AG04450 (cell line): ENCODE results near the gene EPHB2. TPM values are rescaled to one million over a fixed set of nuclear protein-coding genes. Genes with fewer than 3 reads are reported as not detected.

Experiments used
- CTCF ChIA-PET: fragments of 300-600, 350-600 bp; formaldehyde crosslinking; extraction: SDS; loops from one replicate; lab custom pipeline; 2022; ENCODE audit warnings: antibody characterized with exemption, inconsistent platforms; lab: Charles Lee
- POLR2A ChIA-PET: fragments of 350-600 bp; formaldehyde crosslinking; extraction: SDS; loops from one replicate; lab custom pipeline; 2021; ENCODE audit warnings: antibody characterized with exemption, inconsistent platforms; lab: Yijun Ruan, JAX
- DNase-seq: peaks from one replicate; pipeline ENCODE4 v3.0.0-alpha.2; 2011; ENCODE audit warnings: low read depth, low spot score
- H3K27ac ChIP-seq: one replicate; pipeline ENCODE4 v1.5.1; 2012; ENCODE audit warnings: low read depth, low read length, control low read depth
- H3K27me3 ChIP-seq: one replicate; pipeline ENCODE4 v1.6.0; 2012; ENCODE audit warnings: low read length; ENCODE audit not compliant: control insufficient read depth, insufficient read depth
- H3K4me3 ChIP-seq: 2 replicates; pipeline ENCODE4 v1.5.1; 2011; ENCODE audit warnings: mild to moderate bottlenecking, low read depth, low read length, control low read depth
- H3K9me3 ChIP-seq: 2 replicates; pipeline ENCODE4 v1.5.1; 2012; ENCODE audit warnings: low read length; ENCODE audit not compliant: control insufficient read depth, insufficient read depth
- CTCF ChIP-seq: IDR thresholded peaks from 2 replicates; pipeline ENCODE4 v1.5.1; 2011; ENCODE audit warnings: low read depth, low read length, control low read depth, inconsistent platforms
- polyA plus RNA-seq: library from polyadenylated mRNA; depleted of rRNA; stranded (reverse); fragments of >200 nt; gene quantifications from 2 replicates; pipeline ENCODE4 v1.2.3, GENCODE V29; 2011

The EPHB2 gene
- polyA plus RNA-seq, 1 experiment, result 30.9 TPM

GRCh38 chr1:22752339-22752738 is 41.7 kb downstream of the EPHB2 start:
- no peak overlapping the region for H3K4me3 ChIP-seq
- no peaks in the 10 kb centered on the region; the same call in 1 of the 2 replicates for H3K9me3 ChIP-seq
- no peaks in the 10 kb centered on the region for H3K27me3 ChIP-seq
- ChIA-PET POLR2A (no interaction called here), CTCF (no interaction called here)
- no peak for TF ChIP-seq CTCF
- no peak for DNase-seq
- H3K27ac ChIP-seq, result no peak overlapping the region

- peak overlapping the region; percentile 70 for H3K27ac ChIP-seq
- no peak for TF ChIP-seq CTCF
- no peak overlapping the region for H3K4me3 ChIP-seq
- ChIA-PET CTCF (interaction anchor here (0.6 kb wide), 1 partner anchor 1321 kb away, joined by 4 read pairs; no protein-coding TSS in a partner anchor), POLR2A (interaction anchor here (1.1 kb wide), 1 partner anchor 14 kb away, joined by 3 read pairs; no protein-coding TSS in a partner anchor)
- DNase-seq, result peak; percentile 52
- no peaks in the 10 kb centered on the region; the same call in 1 of the 2 replicates for H3K9me3 ChIP-seq
- H3K27me3 ChIP-seq, result no peaks in the 10 kb centered on the region
Measured at GRCh38 chr1:22753481-22753971, 42.9 kb downstream of the EPHB2 start.

GRCh38 chr1:22754106-22754768 is 43.6 kb downstream of the EPHB2 start:
- POLR2A ChIA-PET, result interaction anchor here (1.1 kb wide), 1 partner anchor 15 kb away, joined by 3 read pairs; no protein-coding TSS in a partner anchor

GRCh38 chr1:22754824-22755223 is 44.2 kb downstream of the EPHB2 start:
- ChIA-PET POLR2A (no interaction called here), CTCF (no interaction called here)
- DNase-seq, result no peak
- no peak for TF ChIP-seq CTCF
- Histone ChIP-seq H3K9me3 (no peaks in the 10 kb centered on the region; the same call in 1 of the 2 replicates), H3K27ac (no peak overlapping the region), H3K4me3 (no peak overlapping the region), H3K27me3 (no peaks in the 10 kb centered on the region)

More at GRCh38 chr1:22754106-22754768, 43.6 kb downstream of the EPHB2 start:
- Histone ChIP-seq H3K9me3 (no peaks in the 10 kb centered on the region; the same call in 1 of the 2 replicates), H3K27ac (peak overlapping the region; percentile 70), H3K27me3 (no peaks in the 10 kb centered on the region), H3K4me3 (no peak overlapping the region)
- DNase-seq, result no peak
- TF ChIP-seq CTCF, result no peak
- CTCF ChIA-PET, result interaction anchor here (0.6 kb wide), 1 partner anchor 1322 kb away, joined by 4 read pairs; no protein-coding TSS in a partner anchor

- ChIA-PET POLR2A (no interaction called here), CTCF (interaction anchor here (1.4 kb wide), 1 partner anchor 52 kb away, joined by 6 read pairs; no protein-coding TSS in a partner anchor)
- DNase-seq, result no peak
- no peak overlapping the region for H3K27ac ChIP-seq
- no peak for TF ChIP-seq CTCF
- no peak overlapping the region for H3K4me3 ChIP-seq
- H3K9me3 ChIP-seq, result no peaks in the 10 kb centered on the region; the same call in 1 of the 2 replicates
- no peaks in the 10 kb centered on the region for H3K27me3 ChIP-seq
Measured at GRCh38 chr1:22755641-22756040, 45.0 kb downstream of the EPHB2 start.
